HEK293T (cell line): ENCODE results near the gene HSBP1L1.

Source experiments
- BHLHE40 ChIP-seq: fragments of 450-650 bp; IDR thresholded peaks from 2 replicates; pipeline ENCODE4 v1.6.1; 2016; ENCODE audit warnings: mild to moderate bottlenecking, moderate library complexity, borderline replicate concordance
- FOXA1 ChIP-seq: fragments of 450-650 bp; IDR thresholded peaks from 2 replicates; pipeline ENCODE4 v1.6.1; 2016; ENCODE audit warnings: mild to moderate bottlenecking
- HDGF ChIP-seq: fragments of 450-650 bp; IDR thresholded peaks from 2 replicates; pipeline ENCODE4 v1.6.1; 2017; ENCODE audit warnings: antibody characterized with exemption, borderline replicate concordance
- PKNOX1 ChIP-seq: fragments of 450-650 bp; IDR thresholded peaks from 2 replicates; pipeline ENCODE4 v1.6.1; 2016
- SP1 ChIP-seq: fragments of 450-650 bp; IDR thresholded peaks from 2 replicates; pipeline ENCODE4 v1.6.1; 2017
- SUZ12 ChIP-seq: fragments of 450-650 bp; IDR thresholded peaks from 2 replicates; pipeline ENCODE4 v1.6.1; 2016; ENCODE audit warnings: mild to moderate bottlenecking
- ZNF384 ChIP-seq: fragments of 450-650 bp; IDR thresholded peaks from 2 replicates; pipeline ENCODE4 v1.6.1; 2016

DNA sequence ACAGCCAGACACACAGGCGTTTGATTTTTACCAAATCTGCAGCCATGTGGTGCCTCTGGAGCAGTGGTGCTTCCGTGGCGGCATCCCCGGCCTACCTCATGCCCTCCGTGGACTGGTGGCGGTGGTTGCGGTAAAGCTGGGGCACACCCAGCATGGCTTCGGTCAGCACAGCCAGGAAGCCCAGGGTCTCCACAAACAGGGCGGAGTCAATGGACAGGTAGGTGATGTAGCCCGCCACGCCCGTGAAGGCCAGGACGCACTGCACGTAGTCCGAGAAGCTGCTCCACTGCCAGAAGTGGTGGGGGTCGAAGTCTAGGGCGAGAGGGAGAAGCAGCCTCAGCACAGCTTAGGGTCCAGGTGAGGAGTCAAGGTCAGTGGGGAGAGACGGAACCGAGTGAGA lies 45.4 kb upstream of the HSBP1L1 start:
- TF ChIP-seq BHLHE40 (no peak), FOXA1 (no peak), PKNOX1 (no peak), SP1 (no peak), SUZ12 (no peak), HDGF (no peak), ZNF384 (no peak)
